SK-N-SH (cell line): ENCODE data around the gene CYBA. TPM values are rescaled to one million over a fixed set of nuclear protein-coding genes. Genes with fewer than 3 reads are reported as not detected.

Source experiments
- CTCF ChIA-PET: fragments of 300-600, 350-600 bp; formaldehyde crosslinking; extraction: SDS; loops from one replicate; lab custom pipeline; 2021; lab: Yijun Ruan, JAX
- POLR2A ChIA-PET: fragments of 350-600 bp; sonication (Branson Sonifier 250); formaldehyde crosslinking; extraction: SDS; loops from one replicate; lab custom pipeline; 2020; ENCODE audit warnings: antibody characterized with exemption, inconsistent platforms; lab: Yijun Ruan, JAX
- DNase-seq: peaks from one replicate; pipeline ENCODE4 v3.0.0; 2012
- H2AFZ ChIP-seq: fragments of 200-600 bp; sonication (generic); 2 replicates; pipeline ENCODE4 v1.8.1; 2016; ENCODE audit warnings: antibody characterized with exemption, mild to moderate bottlenecking, low read depth
- H3F3A ChIP-seq: fragments of 200-600 bp; sonication (generic); replicated peaks from 2 replicates; pipeline ENCODE3; 2016; ENCODE audit warnings: antibody characterized with exemption, mild to moderate bottlenecking; ENCODE audit not compliant: insufficient read depth
- H3K27ac ChIP-seq, 2 experiments: fragments of 200-500 bp in 1 of 2; fragments of 200-600 bp in 1 of 2; sonication (Bioruptor generic) in 1 of 2; sonication (generic), shearing (Covaris generic) in 1 of 2; 2 replicates each; pipeline versions ENCODE4 v1.5.1 to v1.6.1; 2014 to 2016; ENCODE audit warnings: low read depth in 2 of 2, inconsistent platforms in 1 of 2, low read length in 1 of 2, mild to moderate bottlenecking in 1 of 2, mixed read lengths in 1 of 2
- H3K27me3 ChIP-seq: fragments of 200-600 bp; sonication (generic), shearing (Covaris generic); 2 replicates; pipeline ENCODE4 v1.6.1; 2016; ENCODE audit warnings: mixed run types; ENCODE audit not compliant: insufficient read depth
- H3K36me3 ChIP-seq, 2 experiments: fragments of 200-500 bp in 1 of 2; fragments of 200-600 bp in 1 of 2; sonication (Bioruptor generic) in 1 of 2; sonication (generic) in 1 of 2; replicated peaks in 1 of 2; 2 replicates each; pipeline versions ENCODE3 to v1.5.1; 2014 to 2016; ENCODE audit warnings: low read length in 1 of 2, mild to moderate bottlenecking in 1 of 2; ENCODE audit not compliant: insufficient read depth in 2 of 2, control insufficient read depth in 1 of 2
- H3K4me1 ChIP-seq, 2 experiments: fragments of 200-500 bp in 1 of 2; fragments of 200-600 bp in 1 of 2; sonication (Bioruptor generic) in 1 of 2; sonication (generic), shearing (Covaris generic) in 1 of 2; 2 replicates each; pipeline versions ENCODE4 v1.5.1 to v1.6.1; 2014 to 2016; ENCODE audit warnings: low read depth in 1 of 2, low read length in 1 of 2, mixed run types in 1 of 2; ENCODE audit not compliant: insufficient read depth in 2 of 2, control insufficient read depth in 1 of 2
- H3K4me2 ChIP-seq: fragments of 200-600 bp; sonication (generic), shearing (Covaris generic); 2 replicates; pipeline ENCODE4 v1.6.1; 2017; ENCODE audit warnings: mixed run types
- H3K4me3 ChIP-seq, 2 experiments: fragments of 200-500 bp in 1 of 2; fragments of 200-600 bp in 1 of 2; sonication (Bioruptor generic) in 1 of 2; sonication (generic), shearing (Covaris generic) in 1 of 2; 2 replicates each; pipeline versions ENCODE4 v1.5.1 to v1.8.1; 2014 to 2016; ENCODE audit warnings: low read depth in 2 of 2, inconsistent platforms in 1 of 2, low read length in 1 of 2, mild to moderate bottlenecking in 1 of 2, mixed read lengths in 1 of 2, moderate library complexity in 1 of 2
- H3K79me2 ChIP-seq: fragments of 200-600 bp; sonication (generic); 2 replicates; pipeline ENCODE4 v1.8.1; 2017; ENCODE audit warnings: mild to moderate bottlenecking; ENCODE audit not compliant: insufficient read depth
- H3K9ac ChIP-seq: fragments of 200-600 bp; sonication (generic); 2 replicates; pipeline ENCODE4 v1.6.1; 2017; ENCODE audit warnings: mixed run types
- H3K9me2 ChIP-seq: fragments of 200-600 bp; sonication (generic); 2 replicates; pipeline ENCODE4 v1.6.1; 2017; ENCODE audit warnings: mixed run types
- H3K9me3 ChIP-seq: fragments of 200-600 bp; sonication (generic); 2 replicates; pipeline ENCODE4 v1.6.1; 2017; ENCODE audit warnings: mixed run types, mild to moderate bottlenecking, moderate library complexity
- H4K20me1 ChIP-seq: fragments of 200-600 bp; sonication (generic); 2 replicates; pipeline ENCODE4 v1.6.1; 2017; ENCODE audit warnings: mild to moderate bottlenecking, mixed run types; ENCODE audit not compliant: insufficient read depth
- EP300 ChIP-seq, 2 experiments: IDR thresholded peaks; 2 replicates each; pipeline versions ENCODE4 v1.4.0 to v1.6.1; 2012; ENCODE audit warnings: borderline replicate concordance in 1 of 2, low read depth in 1 of 2, low read length in 1 of 2
- GATA2 ChIP-seq: sonication (generic); formaldehyde crosslinking; IDR thresholded peaks from 2 replicates; pipeline ENCODE4 v1.5.0; 2020; ENCODE audit warnings: mild to moderate bottlenecking, missing genetic modification reagents
- IRF3 ChIP-seq: fragments of 150-350 bp; IDR thresholded peaks from 2 replicates; pipeline ENCODE4 v1.6.1; 2016; ENCODE audit warnings: mild to moderate bottlenecking, low read depth, low read length
- MEF2A ChIP-seq: IDR thresholded peaks from 2 replicates; pipeline ENCODE4 v1.4.0; 2012; ENCODE audit warnings: low read depth, borderline replicate concordance
- NFIC ChIP-seq: IDR thresholded peaks from 2 replicates; pipeline ENCODE4 v1.4.0; 2012; ENCODE audit warnings: borderline replicate concordance
- PBX3 ChIP-seq: IDR thresholded peaks from 2 replicates; pipeline ENCODE4; 2012
- RCOR1 ChIP-seq: fragments of 150-350 bp; IDR thresholded peaks from 2 replicates; pipeline ENCODE4 v1.6.1; 2017; ENCODE audit warnings: antibody characterized with exemption, low read length
- REST ChIP-seq: IDR thresholded peaks from 2 replicates; pipeline ENCODE4 v1.6.1; 2012; ENCODE audit warnings: mild to moderate bottlenecking, low read depth, low read length, moderate library complexity
- RXRA ChIP-seq: IDR thresholded peaks from 2 replicates; pipeline ENCODE4 v1.4.0; 2012; ENCODE audit warnings: low read depth, mild to moderate bottlenecking, borderline replicate concordance
- SIN3A ChIP-seq: IDR thresholded peaks from 2 replicates; pipeline ENCODE4 v1.6.1; 2012; ENCODE audit warnings: low read depth, mild to moderate bottlenecking, low read length, moderate library complexity, borderline replicate concordance
- TAF1 ChIP-seq: IDR thresholded peaks from 2 replicates; pipeline ENCODE4 v1.6.1; 2012; ENCODE audit warnings: low read depth, mild to moderate bottlenecking, low read length, moderate library complexity, borderline replicate concordance
- USF1 ChIP-seq: IDR thresholded peaks from 2 replicates; pipeline ENCODE4 v1.4.0; 2012; ENCODE audit warnings: low read depth, borderline replicate concordance
- ZBTB33 ChIP-seq: IDR thresholded peaks from 2 replicates; pipeline ENCODE4 v1.4.0; 2012; ENCODE audit warnings: low read depth, borderline replicate concordance
- whole genome bisulfite sequencing: methylation state at CpG from one replicate; pipeline ENCODE4 v1.1.6; 2017; ENCODE audit warnings: low lambda C conversion rate; 5-methylcytosine and 5-hydroxymethylcytosine counted together
- polyA plus RNA-seq, 3 experiments: library from polyadenylated mRNA; depleted of rRNA; stranded (reverse); fragments of >200 nt; gene quantifications; 2 replicates each; pipeline ENCODE4 v1.2.3, GENCODE V29; 2012

Gene CYBA
- polyA plus RNA-seq, 1 of the 3 experiments (the other 2 are of a cell fraction), result 176 TPM

- no peak for TF ChIP-seq ZBTB33
- TF ChIP-seq USF1, result no peak
- TF ChIP-seq NFIC, result no peak
- no peak for TF ChIP-seq REST
- no peak for TF ChIP-seq EP300 (IDR thresholded peaks at IDR 0.05; ENCODE audit: borderline replicate concordance in 1 of 2, low read depth in 1 of 2, low read length in 1 of 2)
- no peak for TF ChIP-seq RXRA
Observed at GRCh38 chr16:88653596-88654362, 2.9 kb upstream of the CYBA start (continued).

- Histone ChIP-seq H3K27ac (no peak overlapping the region), H3K9ac (no peak overlapping the region), H3F3A (no peaks in the 10 kb centered on the region), H3K9me2 (no peaks in the 10 kb centered on the region), H3K4me1 (peaks cover 4 to 10% of the 10 kb centered on the region in 2 experiments; a peak in 2 of 4 replicates), H3K4me2 (no peak overlapping the region), H3K4me3 (no peak overlapping the region), H3K36me3 (peaks cover 0 to 8% of the 10 kb centered on the region in 2 experiments), H3K9me3 (no peaks in the 10 kb centered on the region), H2AFZ (no peak overlapping the region), H3K27me3 (no peaks in the 10 kb centered on the region), H4K20me1 (no peaks in the 10 kb centered on the region), H3K79me2 (no peaks in the 10 kb centered on the region)
- ChIA-PET CTCF (interaction anchor here (0.8 to 1.2 kb wide), 2 partner anchors 28 to 85 kb away, joined by 3 read pairs; no protein-coding TSS in a partner anchor), POLR2A (no interaction called here)
- TF ChIP-seq TAF1 (no peak), GATA2 (CRISPR knock-in tag) (no peak), MEF2A (no peak), RCOR1 (no peak), SIN3A (no peak), PBX3 (no peak), RXRA (no peak), IRF3 (no peak)
- 95% methylated on average over 7 of the region's 13 CpGs for WGBS
- DNase-seq, result no peak
Observed at GRCh38 chr16:88653101-88653500, 2.2 kb upstream of the CYBA start.
